ENCODE results near the gene SRGAP2.
"Not testable (repeated sequence)": the region's sequence is repeated elsewhere in the genome, so short reads cannot be mapped to it uniquely, and the experiment has no call there.

SRGAP2 gene

GRCh38 chr1:206203364-206204158 is at the start of gene SRGAP2:
Gene SRGAP2, plus strand, starts transcription at chr1:206203541. Its CDS starts 2,430 bp downstream, at chr1:206205971.
- DNase-seq (ENCODE audit: low spot score): peak; percentile 18

GRCh38 chr1:206167350-206168029 is 35.9 kb upstream of the SRGAP2 start:
- not testable (repeated sequence) for DNase-seq (ENCODE audit: low spot score)

- DNase-seq (ENCODE audit: low spot score): not testable (repeated sequence)
Observed at GRCh38 chr1:206169794-206170193, 33.5 kb upstream of the SRGAP2 start.

GRCh38 chr1:206173110-206173719 is 30.1 kb upstream of the SRGAP2 start:
- not testable (repeated sequence) for DNase-seq (ENCODE audit: low spot score)

- not testable (repeated sequence) for DNase-seq (ENCODE audit: low spot score)
Observed at GRCh38 chr1:206174182-206174868, 29.0 kb upstream of the SRGAP2 start.

- not testable (repeated sequence) for DNase-seq (ENCODE audit: low spot score)
Observed at GRCh38 chr1:206175459-206176113, 27.8 kb upstream of the SRGAP2 start.

GRCh38 chr1:206176114-206176502 is 27.2 kb upstream of the SRGAP2 start:
- DNase-seq (ENCODE audit: low spot score): not testable (repeated sequence)

GRCh38 chr1:206178061-206178989 is 25.0 kb upstream of the SRGAP2 start:
- not testable (repeated sequence) for DNase-seq (ENCODE audit: low spot score)

GRCh38 chr1:206179666-206180065 is 23.7 kb upstream of the SRGAP2 start:
- not testable (repeated sequence) for DNase-seq (ENCODE audit: low spot score)

- DNase-seq (ENCODE audit: low spot score): not testable (repeated sequence)
Observed at GRCh38 chr1:206182368-206183317, 20.7 kb upstream of the SRGAP2 start.

GRCh38 chr1:206183788-206184187 is 19.6 kb upstream of the SRGAP2 start:
- not testable (repeated sequence) for DNase-seq (ENCODE audit: low spot score)

GRCh38 chr1:206185778-206186177 is 17.6 kb upstream of the SRGAP2 start:
- DNase-seq (ENCODE audit: low spot score): not testable (repeated sequence)

- DNase-seq (ENCODE audit: low spot score): not testable (repeated sequence)
Observed at GRCh38 chr1:206186826-206187225, 16.5 kb upstream of the SRGAP2 start.

- not testable (repeated sequence) for DNase-seq (ENCODE audit: low spot score)
Observed at GRCh38 chr1:206195182-206195581, 8.2 kb upstream of the SRGAP2 start.

- not testable (repeated sequence) for DNase-seq (ENCODE audit: low spot score)
Observed at GRCh38 chr1:206196748-206197424, 6.5 kb upstream of the SRGAP2 start.

- peak; percentile 99 for DNase-seq (ENCODE audit: low spot score)
Observed at GRCh38 chr1:206202789-206203363, 465 bp upstream of the SRGAP2 start, which contains the start of gene FAM72A. Gene FAM72A, minus strand, starts transcription at chr1:206202839. Its CDS starts 814 bp downstream, at chr1:206202025.

GRCh38 chr1:206204159-206204511 is 794 bp downstream of the SRGAP2 start:
- DNase-seq (ENCODE audit: low spot score): not testable (repeated sequence)

- DNase-seq (ENCODE audit: low spot score): peak; percentile 2
Observed at GRCh38 chr1:206204871-206205270, 1.5 kb downstream of the SRGAP2 start.

All from kidney capillary endothelial cell (primary cell).